Smooth muscle cell (in vitro differentiated cells): ENCODE data around the gene COL26A1. TPM values are rescaled to one million over a fixed set of nuclear protein-coding genes. Genes with fewer than 3 reads are reported as not detected.
"Not testable (repeated sequence)": the region's sequence is repeated elsewhere in the genome, so short reads cannot be mapped to it uniquely, and the experiment has no call there.

ENCODE experiments used
- DNase-seq: peaks from one replicate; lab custom pipeline; 2025; ENCODE audit not compliant: unreplicated experiment; lab: John Stamatoyannopoulos, UW
- H2AFZ ChIP-seq: fragments of 200-600 bp; sonication (generic); 2 replicates; pipeline ENCODE4 v1.6.0; 2016; ENCODE audit warnings: antibody characterized with exemption, low read depth, mild to moderate bottlenecking
- H3F3A ChIP-seq: fragments of 200-600 bp; sonication (generic); 2 replicates; pipeline ENCODE4 v1.6.0; 2017; ENCODE audit warnings: antibody characterized with exemption, low read depth
- H3K27ac ChIP-seq: fragments of 200-600 bp; sonication (generic); 2 replicates; pipeline ENCODE4 v1.5.1; 2016; ENCODE audit warnings: low read depth, mild to moderate bottlenecking
- H3K27me3 ChIP-seq: fragments of 200-600 bp; sonication (generic); 2 replicates; pipeline ENCODE4 v1.6.1; 2016; ENCODE audit warnings: low read depth, mild to moderate bottlenecking
- H3K36me3 ChIP-seq: fragments of 200-600 bp; sonication (generic); 2 replicates; pipeline ENCODE4 v1.5.1; 2016; ENCODE audit warnings: low read depth
- H3K4me1 ChIP-seq: fragments of 200-600 bp; sonication (generic); 2 replicates; pipeline ENCODE4 v1.5.1; 2016; ENCODE audit warnings: low read depth
- H3K4me2 ChIP-seq: fragments of 200-600 bp; sonication (generic); 2 replicates; pipeline ENCODE4 v1.6.0; 2016; ENCODE audit warnings: mild to moderate bottlenecking
- H3K4me3 ChIP-seq: fragments of 200-600 bp; sonication (generic); 2 replicates; pipeline ENCODE4 v1.5.1; 2016; ENCODE audit warnings: mild to moderate bottlenecking
- H3K79me2 ChIP-seq: fragments of 200-600 bp; sonication (generic); 2 replicates; pipeline ENCODE4 v1.6.0; 2016; ENCODE audit warnings: low read depth, mild to moderate bottlenecking
- H3K9ac ChIP-seq: fragments of 200-600 bp; sonication (generic); 2 replicates; pipeline ENCODE4 v1.6.0; 2016; ENCODE audit warnings: low read depth
- H3K9me3 ChIP-seq: fragments of 200-600 bp; sonication (generic); replicated peaks from 2 replicates; pipeline ENCODE4 v1.5.1; 2016; ENCODE audit warnings: low read depth
- H4K20me1 ChIP-seq: fragments of 200-600 bp; sonication (generic); 2 replicates; pipeline ENCODE4 v1.6.0; 2016; ENCODE audit warnings: low read depth
- WGBS: methylation state at CpG from one replicate; pipeline ENCODE4 v1.1.7; 2016; ENCODE audit warnings: low lambda C conversion rate; 5-methylcytosine and 5-hydroxymethylcytosine counted together
- polyA plus RNA-seq: library from polyadenylated mRNA; unstranded; fragments of >200 nt; fragmentation: Nextera tagmentation; extraction: Ambion mirVana; gene quantifications from 2 replicates; pipeline ENCODE4 v1.2.1, GENCODE V29; 2016
- total RNA-seq: library from RNA; depleted of rRNA; stranded (reverse); fragments of >200 nt; gene quantifications from 2 replicates; pipeline ENCODE4 v1.2.3, GENCODE V29; 2014
- TF ChIP-seq, protein P1 (sequence below): fragments of 200-600 bp; sonication (generic); IDR thresholded peaks from 2 replicates; pipeline ENCODE4 v1.5.1; 2017; ENCODE audit warnings: borderline replicate concordance, mild to moderate bottlenecking, antibody characterized with exemption; ENCODE audit not compliant: insufficient read depth, poor library complexity, severe bottlenecking

Gene COL26A1
- total and polyA plus RNA-seq, 2 experiments from 2014 or later: 4.9 to 13.2 TPM

DNA sequence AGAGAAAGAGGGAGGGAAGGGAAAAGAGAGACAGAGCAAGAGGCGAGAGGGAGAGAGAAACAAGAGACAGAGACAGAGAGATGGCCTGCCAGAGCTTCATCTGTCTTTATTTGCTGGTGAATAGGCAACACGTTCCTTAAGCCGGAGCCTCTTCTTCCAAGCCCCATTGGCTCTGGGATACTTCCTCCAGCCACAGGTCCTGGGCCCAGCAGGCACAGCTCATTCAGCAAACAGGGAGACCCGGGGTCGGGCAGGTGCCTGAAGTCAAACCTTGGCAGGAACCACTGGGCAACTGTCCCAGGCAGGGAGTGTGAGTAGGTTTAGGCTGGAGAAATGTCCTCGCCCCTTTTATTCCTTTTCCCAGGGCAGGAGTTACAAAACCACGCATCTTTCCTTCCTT, 198.2 kb downstream of the COL26A1 start:
- H2AFZ ChIP-seq: no peak overlapping the region
- H3F3A ChIP-seq: no peaks in the 10 kb centered on the region
- no peaks in the 10 kb centered on the region for H3K9me3 ChIP-seq
- no peaks in the 10 kb centered on the region for H4K20me1 ChIP-seq
- H3K27ac ChIP-seq: no peak overlapping the region
- no peaks in the 10 kb centered on the region for H3K4me1 ChIP-seq
- no peak overlapping the region for H3K4me3 ChIP-seq
- TF ChIP-seq, protein P1, sequence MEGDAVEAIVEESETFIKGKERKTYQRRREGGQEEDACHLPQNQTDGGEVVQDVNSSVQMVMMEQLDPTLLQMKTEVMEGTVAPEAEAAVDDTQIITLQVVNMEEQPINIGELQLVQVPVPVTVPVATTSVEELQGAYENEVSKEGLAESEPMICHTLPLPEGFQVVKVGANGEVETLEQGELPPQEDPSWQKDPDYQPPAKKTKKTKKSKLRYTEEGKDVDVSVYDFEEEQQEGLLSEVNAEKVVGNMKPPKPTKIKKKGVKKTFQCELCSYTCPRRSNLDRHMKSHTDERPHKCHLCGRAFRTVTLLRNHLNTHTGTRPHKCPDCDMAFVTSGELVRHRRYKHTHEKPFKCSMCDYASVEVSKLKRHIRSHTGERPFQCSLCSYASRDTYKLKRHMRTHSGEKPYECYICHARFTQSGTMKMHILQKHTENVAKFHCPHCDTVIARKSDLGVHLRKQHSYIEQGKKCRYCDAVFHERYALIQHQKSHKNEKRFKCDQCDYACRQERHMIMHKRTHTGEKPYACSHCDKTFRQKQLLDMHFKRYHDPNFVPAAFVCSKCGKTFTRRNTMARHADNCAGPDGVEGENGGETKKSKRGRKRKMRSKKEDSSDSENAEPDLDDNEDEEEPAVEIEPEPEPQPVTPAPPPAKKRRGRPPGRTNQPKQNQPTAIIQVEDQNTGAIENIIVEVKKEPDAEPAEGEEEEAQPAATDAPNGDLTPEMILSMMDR: no peak
- no peak overlapping the region for H3K9ac ChIP-seq
- no peaks in the 10 kb centered on the region for H3K79me2 ChIP-seq
- no peaks in the 10 kb centered on the region for H3K27me3 ChIP-seq
- DNase-seq: no peak
- no peaks in the 10 kb centered on the region for H3K36me3 ChIP-seq
- 90% methylated on average over 7 of the region's 7 CpGs for WGBS
- H3K4me2 ChIP-seq: no peak overlapping the region

DNA sequence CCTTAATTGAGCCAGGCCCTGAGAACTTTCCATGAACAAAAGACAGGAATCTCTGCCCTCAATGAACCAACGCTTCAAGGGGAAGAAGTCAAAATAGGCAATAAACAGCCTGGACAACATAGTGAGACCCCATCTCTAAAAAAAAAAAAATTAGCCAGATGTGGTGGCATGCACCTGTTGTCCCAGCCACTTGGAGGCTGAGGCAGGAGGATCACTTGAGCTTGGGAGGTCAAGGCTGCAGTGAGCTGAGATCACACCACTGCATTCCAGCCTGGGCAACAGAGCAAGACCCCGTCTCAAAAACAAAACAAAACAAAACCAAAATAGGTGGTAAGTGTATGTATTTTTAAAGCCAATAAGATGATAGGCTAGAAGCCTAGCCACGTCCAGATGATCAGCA, 198.6 kb downstream of the COL26A1 start:
- not testable (repeated sequence) for H3F3A ChIP-seq, H3K27me3 ChIP-seq, H3K79me2 ChIP-seq, H2AFZ ChIP-seq, H3K4me1 ChIP-seq, H3K9ac ChIP-seq, H3K4me2 ChIP-seq, H3K4me3 ChIP-seq, DNase-seq, H3K27ac ChIP-seq, H3K9me3 ChIP-seq, H4K20me1 ChIP-seq, H3K36me3 ChIP-seq
- WGBS: 65% methylated on average over 3 of the region's 3 CpGs

DNA sequence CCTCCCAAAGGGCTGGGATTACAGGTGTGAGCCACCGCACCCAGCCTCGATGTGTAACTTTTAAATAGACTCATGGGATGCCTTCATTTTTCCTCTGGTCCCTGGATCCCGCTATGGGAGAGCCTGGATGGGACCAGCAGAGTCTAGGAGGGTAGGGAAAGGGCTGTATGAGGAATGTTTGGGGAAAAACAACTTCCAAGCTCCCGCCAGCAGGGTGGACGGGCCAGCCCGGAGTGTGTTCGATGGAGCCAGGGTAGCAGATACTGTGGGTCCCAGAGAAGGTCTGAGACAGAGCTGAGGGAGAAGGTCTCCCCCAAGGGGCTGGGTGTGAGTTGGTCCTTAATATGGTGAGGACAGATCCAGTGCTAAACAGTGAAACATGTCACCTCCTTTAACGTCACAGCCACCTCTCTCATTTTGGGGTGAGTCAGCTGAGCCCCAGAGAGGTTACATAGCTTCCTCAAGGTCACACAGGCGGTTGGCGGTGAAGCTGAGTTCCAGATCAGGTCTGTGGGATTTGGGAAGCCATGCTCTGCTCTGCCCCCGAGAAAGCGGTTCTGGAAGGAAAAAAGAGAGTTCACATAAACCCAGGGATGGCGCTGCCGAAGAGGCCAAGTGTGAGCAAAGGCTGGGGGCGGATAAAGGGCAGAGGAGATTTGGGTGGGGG, 200.0 kb downstream of the COL26A1 start:
- no peaks in the 10 kb centered on the region for H4K20me1 ChIP-seq
- no peak overlapping the region for H3K9ac ChIP-seq
- H3K79me2 ChIP-seq: no peaks in the 10 kb centered on the region
- H3K4me2 ChIP-seq: no peak overlapping the region
- H2AFZ ChIP-seq: no peak overlapping the region
- H3K27ac ChIP-seq: no peak overlapping the region
- no peak for DNase-seq
- no peaks in the 10 kb centered on the region for H3K27me3 ChIP-seq
- H3F3A ChIP-seq: no peaks in the 10 kb centered on the region
- no peaks in the 10 kb centered on the region for H3K36me3 ChIP-seq
- no peaks in the 10 kb centered on the region for H3K4me1 ChIP-seq
- TF ChIP-seq, protein P1: no peak
- WGBS: 82% methylated on average over 15 of the region's 15 CpGs
- H3K9me3 ChIP-seq: no peaks in the 10 kb centered on the region
- H3K4me3 ChIP-seq: no peak overlapping the region

DNA sequence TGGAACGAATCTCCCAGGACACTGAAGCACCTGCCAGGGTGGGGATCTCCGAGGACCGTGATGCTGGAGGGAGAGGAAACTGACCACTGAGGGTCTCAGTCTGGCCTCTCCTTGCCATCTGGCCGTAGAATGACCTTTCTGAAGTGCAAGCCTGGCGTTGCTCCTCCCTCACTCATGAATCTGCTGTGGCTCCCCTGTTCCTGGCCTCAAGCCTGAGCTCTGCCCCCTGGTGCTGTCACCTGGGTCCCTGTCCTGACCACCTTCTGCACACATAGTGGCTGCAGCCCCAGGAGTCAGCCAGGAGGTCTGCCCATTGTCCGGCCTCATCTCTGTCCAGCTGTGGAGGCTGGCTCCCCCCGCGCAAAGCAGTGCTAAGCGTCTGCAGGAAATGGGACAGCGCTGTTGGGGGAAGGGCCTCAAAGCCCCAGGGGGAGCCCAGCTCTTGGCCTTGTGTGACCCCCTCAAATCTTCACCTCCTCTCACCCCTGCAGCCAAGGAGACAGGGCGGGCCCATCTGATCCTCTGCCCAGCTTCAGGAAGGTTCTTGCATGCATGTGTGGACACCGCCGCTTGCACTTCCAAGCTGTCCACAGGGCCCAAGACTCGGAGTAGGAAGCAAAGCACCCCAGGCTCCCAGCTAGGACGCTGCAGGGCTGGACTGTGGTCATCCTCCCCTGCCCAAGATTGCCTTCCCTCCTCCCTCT, 200.7 kb downstream of the COL26A1 start:
- Histone ChIP-seq H2AFZ (no peak overlapping the region), H3K27me3 (no peaks in the 10 kb centered on the region), H3F3A (no peaks in the 10 kb centered on the region), H3K9ac (no peak overlapping the region), H3K4me1 (no peaks in the 10 kb centered on the region), H4K20me1 (no peaks in the 10 kb centered on the region), H3K36me3 (no peaks in the 10 kb centered on the region), H3K4me3 (no peak overlapping the region), H3K27ac (no peak overlapping the region), H3K4me2 (no peak overlapping the region), H3K9me3 (no peaks in the 10 kb centered on the region), H3K79me2 (no peaks in the 10 kb centered on the region)
- TF ChIP-seq, protein P1: no peak
- DNase-seq: no peak
- WGBS: 92% methylated on average over 15 of the region's 15 CpGs
